Suppressor macrophage treated with lipopolysaccharide for 1 hour (primary cell): Measurements from ENCODE around the gene STRN3.
"Not testable (repeated sequence)": the region's sequence is repeated elsewhere in the genome, so short reads cannot be mapped to it uniquely, and the experiment has no call there.

Source experiments
- DNase-seq, 3 donors: peaks; one replicate each; pipeline ENCODE4 v3.0.0-alpha.2; 2020 to 2022

STRN3 gene

DNA sequence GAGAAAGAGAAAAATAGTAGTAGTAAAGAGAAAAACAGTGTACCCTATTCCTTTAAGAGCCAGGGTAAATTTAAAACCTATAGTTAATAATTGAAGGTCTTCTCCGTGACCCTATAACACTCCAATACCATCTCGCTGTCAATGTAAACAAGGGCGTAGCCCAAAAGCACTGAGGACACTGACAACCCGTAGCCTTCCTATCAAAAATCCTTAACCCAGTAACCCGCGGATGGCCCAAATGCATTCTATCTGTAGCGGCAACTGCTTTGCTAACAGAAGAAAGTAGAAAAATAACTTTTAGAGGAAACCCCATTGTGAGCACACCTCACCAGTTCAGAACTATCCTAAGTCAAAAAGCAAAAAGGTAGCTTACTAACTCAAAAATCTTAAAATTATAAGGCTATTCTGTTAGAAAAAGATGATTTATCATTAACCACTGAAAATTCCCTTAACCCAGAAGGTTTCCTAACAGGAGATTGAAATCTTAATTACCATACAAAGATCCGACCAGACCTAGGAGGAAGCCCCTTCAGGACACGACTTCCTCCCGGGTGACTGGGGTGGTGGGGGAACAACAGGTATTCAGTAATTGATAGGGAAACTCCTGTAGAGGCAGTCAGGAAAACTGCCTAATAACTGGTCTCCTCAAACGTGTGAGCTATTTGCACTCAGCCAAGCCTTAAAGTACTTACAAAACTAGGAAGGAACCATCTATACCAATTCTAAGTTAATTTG is 58.6 kb downstream of the STRN3 start:
- not testable (repeated sequence) for DNase-seq

- DNase-seq, result no peak
Observed at GRCh38 chr14:30966415-30967363, 59.5 kb downstream of the STRN3 start.

- not testable (repeated sequence) for DNase-seq
Observed at GRCh38 chr14:30965861-30966260, 60.3 kb downstream of the STRN3 start.

GRCh38 chr14:30962537-30962936 is 63.6 kb downstream of the STRN3 start:
- DNase-seq, result not testable (repeated sequence)

DNA sequence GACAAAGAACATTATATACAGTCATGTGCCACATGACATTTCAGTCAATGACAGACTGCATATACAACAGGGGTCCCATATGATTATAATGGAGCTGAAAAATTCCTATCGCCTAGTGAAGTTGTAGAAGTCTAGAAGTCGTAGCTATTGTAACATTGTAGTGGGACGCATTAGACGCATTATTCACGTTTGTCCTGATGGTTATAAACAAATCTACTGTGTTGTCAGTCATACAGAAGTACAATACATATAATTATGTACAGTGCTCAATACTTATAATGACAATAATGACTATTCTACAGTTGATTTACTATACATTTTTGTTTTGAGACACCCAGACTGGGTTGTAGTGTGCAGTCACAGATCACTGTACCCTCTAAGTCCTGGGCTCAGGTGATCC is 64.8 kb downstream of the STRN3 start:
- no peak for DNase-seq

- DNase-seq, result peak in 2 of 3 donors; percentile 28 to 45
Observed at GRCh38 chr14:30960216-30960615, 66.0 kb downstream of the STRN3 start.

DNA sequence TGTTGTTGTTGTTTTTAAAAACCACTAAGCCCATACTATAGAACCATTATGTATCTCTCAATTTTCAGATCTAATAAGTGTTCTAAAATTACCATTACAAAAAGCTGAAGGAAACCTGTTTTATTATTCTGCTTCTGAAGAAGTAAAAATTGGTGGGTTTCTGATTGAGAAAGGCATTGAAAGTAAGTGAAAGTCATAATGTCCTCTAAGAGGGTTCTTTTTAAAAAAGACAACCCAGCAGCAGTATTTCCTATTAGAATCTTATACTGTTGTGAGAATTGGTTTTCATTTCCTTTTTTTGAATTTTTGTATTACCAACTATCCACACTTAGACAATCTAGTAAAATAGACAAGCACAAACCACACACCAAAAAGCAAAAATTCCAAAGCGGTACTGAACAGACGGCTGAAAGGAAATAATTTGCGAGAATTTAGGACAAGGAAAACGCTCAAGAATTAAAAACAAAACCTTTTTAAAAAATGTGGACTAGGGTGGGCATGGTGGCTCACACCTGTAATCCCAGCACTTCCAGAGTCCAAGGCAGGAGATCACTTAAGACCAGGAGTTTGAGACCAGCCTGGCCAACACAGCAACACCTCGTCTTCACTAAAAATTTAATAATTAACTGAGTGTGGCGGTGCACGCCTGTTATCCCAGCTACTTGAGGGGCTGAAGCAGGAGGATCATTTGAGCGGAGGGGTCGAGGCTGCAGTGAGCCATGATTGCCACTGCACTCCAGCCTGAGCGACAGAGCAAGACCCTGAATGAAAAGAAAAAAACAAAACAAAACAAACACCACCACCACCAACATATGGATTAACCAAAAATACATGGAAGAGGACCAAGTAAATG is 67.4 kb downstream of the STRN3 start:
- no peak for DNase-seq

DNA sequence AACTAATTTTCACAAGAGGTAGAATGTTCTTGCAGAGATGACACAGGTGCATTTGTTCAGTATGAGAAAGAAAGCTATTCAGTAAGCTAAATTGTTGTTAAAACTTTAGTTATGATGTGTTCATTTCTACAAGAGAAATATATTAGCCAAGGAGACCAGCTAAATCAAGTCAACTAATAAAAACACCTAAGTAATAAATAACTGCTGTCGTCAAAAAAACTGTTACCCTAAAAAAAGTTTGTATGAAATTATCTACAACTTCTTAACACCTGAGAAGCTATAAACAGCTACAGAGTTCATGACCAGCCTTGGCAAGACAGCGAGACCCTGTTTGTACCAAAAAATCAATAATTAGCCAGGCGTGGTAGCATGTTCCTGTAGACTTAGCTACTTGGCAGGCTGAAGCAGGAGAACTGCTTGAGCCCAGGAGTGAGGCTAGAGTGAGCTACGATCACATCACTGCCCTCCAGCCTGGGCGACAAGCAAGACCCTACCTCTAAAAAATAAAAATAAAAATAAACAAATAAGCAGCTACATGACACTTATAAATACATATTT is 68.3 kb downstream of the STRN3 start:
- no peak for DNase-seq

DNA sequence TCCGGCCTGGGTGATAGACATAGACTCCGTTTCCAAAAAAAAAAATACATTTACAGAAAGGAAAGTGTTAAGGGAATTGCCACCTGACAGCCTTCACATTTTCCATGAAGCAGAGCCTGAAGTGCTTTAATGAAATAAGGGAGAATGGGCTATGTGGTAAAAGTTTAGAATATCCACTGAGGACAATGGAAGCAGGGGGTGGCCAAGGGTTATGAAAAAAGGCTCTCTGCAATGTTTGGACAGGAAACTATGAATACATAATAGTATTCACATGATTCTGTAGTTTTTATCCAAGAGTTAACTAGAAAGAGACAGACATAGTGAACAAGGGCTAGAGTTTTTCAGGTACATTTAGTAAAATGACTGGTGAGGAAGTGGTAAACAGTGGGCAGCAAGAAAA is 76.5 kb downstream of the STRN3 start:
- DNase-seq, result no peak

GRCh38 chr14:30943694-30944093 is 82.5 kb downstream of the STRN3 start:
- no peak for DNase-seq

DNA sequence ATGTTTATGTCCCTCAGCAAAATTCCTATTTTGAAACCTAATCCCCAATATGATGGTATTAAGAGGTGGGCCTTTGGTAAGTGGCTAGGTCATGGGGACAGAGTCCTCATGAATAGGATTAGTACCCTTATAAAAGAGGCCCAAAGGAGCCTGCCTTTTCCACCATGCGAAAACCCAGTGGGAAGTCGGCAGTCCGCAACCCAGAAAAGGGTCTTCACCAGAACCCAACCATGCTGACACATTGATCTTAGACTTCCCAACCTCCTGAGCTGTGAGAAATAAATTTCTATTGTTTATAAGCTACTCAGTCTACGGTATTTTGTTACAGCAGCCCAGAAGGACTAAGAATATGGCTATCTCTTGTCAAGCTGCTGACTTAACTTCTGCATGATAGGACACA is 85.3 kb downstream of the STRN3 start:
- no peak for DNase-seq

- no peak for DNase-seq
Observed at GRCh38 chr14:30938617-30939016, 87.6 kb downstream of the STRN3 start.

DNA sequence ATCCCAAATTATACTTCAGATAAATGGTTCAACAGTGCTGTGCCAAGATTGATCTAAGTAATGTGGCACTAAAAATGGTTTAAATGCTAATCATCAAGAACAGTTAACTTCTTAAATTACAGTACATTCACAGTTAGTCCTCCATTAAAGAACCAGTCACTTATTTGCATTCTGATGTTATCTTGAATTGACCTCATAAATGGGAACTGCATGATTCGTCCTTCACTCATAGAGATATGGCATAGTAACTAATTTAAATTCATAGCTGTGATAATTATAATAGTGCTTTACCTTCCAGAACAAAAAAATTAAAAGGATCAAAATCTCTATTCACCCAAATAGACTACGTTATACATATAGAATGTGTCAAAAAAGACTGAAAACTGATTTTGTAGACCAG is 90.7 kb downstream of the STRN3 start:
- DNase-seq, result no peak

GRCh38 chr14:30933937-30934336 is 92.2 kb downstream of the STRN3 start:
- DNase-seq, result not testable (repeated sequence)

DNA sequence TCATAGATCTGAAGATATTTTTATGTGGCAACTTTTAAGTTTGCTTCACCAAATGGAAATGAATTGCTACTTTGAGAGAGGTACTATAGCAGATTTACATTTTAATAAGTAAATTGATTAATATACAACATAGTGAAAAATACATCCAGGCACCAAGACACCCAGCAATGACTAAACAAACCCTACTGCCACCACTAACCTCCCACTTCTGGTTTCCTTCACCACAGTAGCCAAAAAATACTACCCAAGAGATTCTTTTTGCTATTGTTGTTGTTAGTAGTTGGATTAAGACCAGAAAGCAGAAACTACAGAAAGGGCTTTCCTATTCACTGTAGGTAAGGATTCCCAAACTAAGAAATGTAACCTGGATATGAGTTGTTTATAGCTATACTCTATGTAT is 97.7 kb downstream of the STRN3 start:
- peak in 1 of 3 donors; percentile 6 for DNase-seq

- no peak for DNase-seq
Observed at GRCh38 chr14:30925254-30925653, 100.9 kb downstream of the STRN3 start.

DNA sequence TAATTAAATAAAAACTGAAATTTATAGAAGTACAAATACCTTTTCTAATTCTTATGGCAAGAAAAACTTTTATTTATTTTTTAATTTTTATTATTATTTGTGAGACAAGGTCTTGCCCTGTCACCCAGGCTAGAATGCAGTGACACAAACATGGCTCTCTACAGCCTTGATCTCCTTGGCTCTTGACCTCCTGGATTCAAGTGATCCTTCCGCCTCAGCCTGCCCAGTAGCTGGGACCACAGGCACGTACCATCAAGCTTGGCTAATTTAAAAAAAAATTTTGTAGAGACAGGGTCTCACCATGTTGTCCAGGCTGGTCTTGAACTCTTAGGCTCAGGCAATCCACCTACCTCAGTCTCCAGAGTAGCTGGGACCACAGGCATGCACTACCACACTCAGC is 104.4 kb downstream of the STRN3 start:
- no peak for DNase-seq

GRCh38 chr14:30921305-30921704 is 104.9 kb downstream of the STRN3 start:
- DNase-seq, result peak in 2 of 3 donors; percentile 7 to 14

DNA sequence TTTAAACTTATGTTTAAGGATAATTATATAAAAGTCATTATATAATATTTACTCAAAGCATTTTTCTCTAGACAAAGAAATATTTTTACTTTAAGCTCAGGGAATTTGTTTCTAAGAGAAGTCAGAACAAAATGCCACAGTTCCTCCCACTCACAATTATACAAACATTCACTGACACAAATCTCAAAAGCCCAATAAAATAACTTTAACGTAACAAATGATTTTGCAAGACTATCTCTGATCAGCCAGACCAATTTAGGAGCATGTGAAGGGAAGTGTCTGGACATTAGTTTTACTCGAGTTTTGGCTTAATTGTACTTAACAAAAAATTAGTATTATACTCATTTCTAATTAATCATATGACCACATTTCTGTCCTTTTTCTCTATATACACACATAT is 110.6 kb downstream of the STRN3 start:
- no peak for DNase-seq

DNA sequence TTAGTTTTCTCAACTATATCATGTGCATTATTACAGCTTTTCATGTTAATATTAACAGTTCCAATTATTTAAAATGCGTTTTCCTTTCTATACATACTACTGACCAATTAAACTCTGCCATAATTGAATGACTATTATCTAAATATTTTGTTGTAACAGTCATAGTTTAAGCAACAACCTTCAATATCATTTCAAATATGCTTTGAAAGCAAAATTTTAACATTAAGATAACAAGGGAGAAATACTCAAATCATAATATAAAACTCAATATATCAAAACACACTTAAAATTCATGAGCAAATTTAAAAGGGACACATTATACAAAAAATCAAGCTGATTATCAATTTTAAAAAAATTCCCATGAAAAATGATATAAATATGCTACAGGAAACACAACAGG is 111.4 kb downstream of the STRN3 start:
- DNase-seq, result no peak

GRCh38 chr14:30908826-30909225 is 117.4 kb downstream of the STRN3 start:
- DNase-seq, result no peak

- no peak for DNase-seq
Observed at GRCh38 chr14:30907659-30908057, 118.5 kb downstream of the STRN3 start.
